Gastroesophageal sphincter (tissue), 3 donors: Measurements from ENCODE around the gene SLC19A3.

Experiments used
- CTCF ChIP-seq, 4 experiments: fragments of 200-600 bp in 2 of 4; fragments of 450-650 bp in 2 of 4; sonication (generic) in 1 of 4; IDR thresholded peaks; one replicate each; pipeline ENCODE4 v1.5.1; 2017 to 2019; ENCODE audit warnings: antibody characterized with exemption in 4 of 4, mild to moderate bottlenecking in 2 of 4, moderate library complexity in 2 of 4
- POLR2A ChIP-seq, 2 donors: fragments of 450-650 bp; IDR thresholded peaks; one replicate each; pipeline ENCODE4 v1.6.1; 2017; ENCODE audit warnings: antibody characterized with exemption in 2 of 2, mild to moderate bottlenecking in 2 of 2, moderate library complexity in 1 of 2
- POLR2AphosphoS5 ChIP-seq: sonication (generic); formaldehyde crosslinking; IDR thresholded peaks from one replicate; pipeline ENCODE4 v1.6.1; 2017; ENCODE audit warnings: antibody characterized with exemption

- TF ChIP-seq POLR2AphosphoS5 = no peak
- TF ChIP-seq CTCF (IDR thresholded peaks at IDR 0.05) = no peak
- TF ChIP-seq POLR2A (IDR thresholded peaks at IDR 0.05) = no peak
These were observed 63.4 kb downstream of the SLC19A3 start for GRCh38 chr2:227654426-227654825.
